K562 (cell line): ENCODE measurements around the gene TOPORS. TPM values are rescaled to one million over a fixed set of nuclear protein-coding genes. Genes with fewer than 3 reads are reported as not detected.

ENCODE experiments used
- ATAC-seq: fragments of 200-7000 bp; cut with Tn5 transposase; 3 replicates; pipeline ENCODE4 v1.9.1; 2020; ENCODE audit warnings: moderate library complexity
- BruUV-seq: library from RNA; stranded (reverse); fragments of 400-500 nt; replicated peaks from 2 replicates; lab custom pipeline; 2021; lab: Mats Ljungman, UMichigan
- CTCF ChIA-PET: fragments of 300-600 bp; formaldehyde crosslinking; extraction: SDS; loops from one replicate; lab custom pipeline; 2021; ENCODE audit warnings: low intra/inter-chr PET ratio; lab: Yijun Ruan, JAX
- POLR2A ChIA-PET: fragments of 300-600, 350-650 bp; sonication (Branson Sonifier 250); formaldehyde crosslinking; extraction: SDS; loops from one replicate; lab custom pipeline; 2021; ENCODE audit warnings: antibody characterized with exemption, inconsistent platforms; lab: Yijun Ruan, JAX
- DNase-seq, 4 experiments: peaks; one replicate each; pipeline versions ENCODE4 v3.0.0 to v3.0.0-alpha.2; 2011 to 2018; ENCODE audit warnings: low spot score in 3 of 4, mixed read lengths in 3 of 4; ENCODE audit errors: extremely low read depth in 1 of 4
- FAIRE-seq: peaks from 2 replicates; lab custom pipeline; 2011; peaks lifted over from hg19 to GRCh38; lab: Jason Lieb, UNC
- H2AFZ ChIP-seq: 2 replicates; pipeline ENCODE4 v1.6.0; 2011; ENCODE audit warnings: low read depth, low read length, control low read depth, inconsistent platforms
- H3K27ac ChIP-seq: fragments of 200-600 bp; 3 replicates; pipeline ENCODE4 v1.8.0; 2011; ENCODE audit warnings: low read depth, mild to moderate bottlenecking, control low read depth, inconsistent platforms, low read length, moderate library complexity, mixed read lengths; ENCODE audit errors: extremely low read depth
- H3K27me3 ChIP-seq, 2 experiments: fragments of 300-600 bp in 1 of 2; 2 replicates in 1 of 2; 3 replicates in 1 of 2; pipeline versions ENCODE4 v1.6.0 to v1.8.0; 2011; ENCODE audit warnings: inconsistent platforms in 2 of 2, low read length in 2 of 2, mild to moderate bottlenecking in 1 of 2, mixed read lengths in 1 of 2, moderate library complexity in 1 of 2; ENCODE audit not compliant: control insufficient read depth in 2 of 2, insufficient read depth in 2 of 2
- H3K36me3 ChIP-seq: fragments of 300-600 bp; 3 replicates; pipeline ENCODE4 v1.8.0; 2011; ENCODE audit warnings: mild to moderate bottlenecking, low read length, inconsistent platforms; ENCODE audit not compliant: control insufficient read depth, insufficient read depth
- H3K4me1 ChIP-seq, 2 experiments: fragments of 200-600 bp in 1 of 2; replicated peaks in 1 of 2; 2 replicates in 1 of 2; 3 replicates in 1 of 2; pipeline versions ENCODE4 v1.5.1 to v1.8.0; 2011; ENCODE audit warnings: inconsistent platforms in 2 of 2, low read length in 2 of 2, mild to moderate bottlenecking in 1 of 2, mixed read lengths in 1 of 2, moderate library complexity in 1 of 2; ENCODE audit not compliant: control insufficient read depth in 2 of 2, insufficient read depth in 2 of 2
- H3K4me2 ChIP-seq: 2 replicates; pipeline ENCODE4 v1.6.1; 2011; ENCODE audit warnings: low read length, control low read depth, inconsistent platforms, mixed read lengths; ENCODE audit not compliant: insufficient read depth
- H3K4me3 ChIP-seq: fragments of 200-600 bp; sonication (generic), shearing (Covaris generic); 2 replicates; pipeline ENCODE4 v1.5.1; 2016; ENCODE audit warnings: control low read depth, inconsistent platforms
- H3K79me2 ChIP-seq: fragments of 200-600 bp; 3 replicates; pipeline ENCODE4 v1.8.0; 2011; ENCODE audit warnings: low read length, inconsistent platforms; ENCODE audit not compliant: control insufficient read depth, insufficient read depth
- H3K9ac ChIP-seq, 2 experiments: 2 replicates each; pipeline versions ENCODE4 v1.6.0 to v1.6.1; 2011; ENCODE audit warnings: low read depth in 2 of 2, low read length in 2 of 2, control low read depth in 1 of 2, inconsistent platforms in 1 of 2, mild to moderate bottlenecking in 1 of 2, mixed read lengths in 1 of 2; ENCODE audit not compliant: insufficient read depth in 1 of 2
- H3K9me1 ChIP-seq: one replicate; pipeline ENCODE4 v1.6.0; 2011; ENCODE audit warnings: inconsistent platforms, mild to moderate bottlenecking, low read length, moderate library complexity; ENCODE audit not compliant: control insufficient read depth, insufficient read depth
- H3K9me3 ChIP-seq: replicated peaks from 2 replicates; pipeline ENCODE4 v1.5.1; 2011; ENCODE audit warnings: low read depth, low read length, inconsistent platforms; ENCODE audit not compliant: control insufficient read depth, insufficient read depth
- H4K20me1 ChIP-seq: replicated peaks from 2 replicates; pipeline ENCODE4 v1.6.1; 2011; ENCODE audit warnings: low read length, inconsistent platforms, mixed read lengths; ENCODE audit not compliant: control insufficient read depth, insufficient read depth
- FOSL1 ChIP-seq: fragments of 200-800 bp; sonication (Bioruptor generic); conservative IDR thresholded peaks from 2 replicates; pipeline ENCODE4 v1.6.1; 2016; ENCODE audit warnings: missing genetic modification characterization, missing compliant biosample characterization
- JUND ChIP-seq, 2 experiments: IDR thresholded peaks; 2 replicates in 1 of 2; 3 replicates in 1 of 2; pipeline ENCODE4 v1.6.1; 2011; ENCODE audit warnings: borderline replicate concordance in 2 of 2, low read depth in 2 of 2, low read length in 2 of 2, improper control_type of control experiment in 1 of 2, missing biosample characterization in 1 of 2, missing genetic modification characterization in 1 of 2, missing genetic modification reagents in 1 of 2
- in situ Hi-C: fragments of 300-500 bp; cut with MboI; formaldehyde crosslinking; loops from 4 replicates; pipeline ENCODE4 v1.15.0; 2018; ENCODE audit warnings: inconsistent platforms, mixed read lengths
- intact Hi-C: fragments of 100-400 bp; cut with micrococcal nuclease; formaldehyde crosslinking; loops from 2 replicates; pipeline ENCODE4 v1.14.2; 2022
- polyA plus RNA-seq, 8 experiments: library from polyadenylated mRNA; depleted of rRNA in 4 of 8; stranded (reverse) in 5 of 8; unstranded in 3 of 8; fragments of >200 nt; fragmentation: Nextera tagmentation in 2 of 8; fragmentation: Illumina TruSeq in 1 of 8; extraction: Ambion mirVana in 2 of 8; extraction: Trizol in 1 of 8; gene quantifications; 2 replicates each; pipeline versions ENCODE4 v1.2.1 to v1.2.3, GENCODE V29; 2011 to 2014; ENCODE audit warnings: inconsistent platforms in 1 of 8, missing spikeins in 1 of 8
- total RNA-seq, 7 experiments: library from RNA; depleted of rRNA in 6 of 7; stranded (reverse); fragments of >200 nt in 6 of 7; fragmentation: Illumina TruSeq in 2 of 7; extraction: Trizol in 2 of 7; gene quantifications; 2 replicates each; pipeline versions ENCODE4 v1.2.1 to v1.2.3, GENCODE V29; 2011 to 2021; ENCODE audit warnings: low replicate concordance in 1 of 7
- TF ChIP-seq, protein P1 (sequence below): fragments of 450-650 bp; IDR thresholded peaks from 2 replicates; pipeline ENCODE4 v1.6.1; 2016; ENCODE audit warnings: antibody characterized with exemption

Gene TOPORS
- total and polyA plus RNA-seq, 9 of the 15 experiments (the other 6 are each of a cell fraction or from before 2014, with no cell fraction given): 4.3 to 19.6 (median 9.9) TPM

- Histone ChIP-seq H3K27me3 (no peaks in the 10 kb centered on the region), H3K9me1 (no peaks in the 10 kb centered on the region), H2AFZ (no peak overlapping the region), H3K4me3 (no peak overlapping the region), H3K4me1 (peaks cover 10 to 15% of the 10 kb centered on the region in 2 experiments; a peak in 4 of 5 replicates), H3K79me2 (peaks cover 51% of the 10 kb centered on the region)
- DNase-seq: no peak
- CTCF ChIA-PET: no interaction called here
- in situ Hi-C loops: loop anchor here (25.0 kb wide), 1 partner anchor 683 kb away; the partner anchor contains the start of gene SPINK4
- no TSS peak for BruUV-seq
- intact Hi-C loops: no loop called here
- TF ChIP-seq FOSL1 (tag): no peak
- TF ChIP-seq, protein P1, sequence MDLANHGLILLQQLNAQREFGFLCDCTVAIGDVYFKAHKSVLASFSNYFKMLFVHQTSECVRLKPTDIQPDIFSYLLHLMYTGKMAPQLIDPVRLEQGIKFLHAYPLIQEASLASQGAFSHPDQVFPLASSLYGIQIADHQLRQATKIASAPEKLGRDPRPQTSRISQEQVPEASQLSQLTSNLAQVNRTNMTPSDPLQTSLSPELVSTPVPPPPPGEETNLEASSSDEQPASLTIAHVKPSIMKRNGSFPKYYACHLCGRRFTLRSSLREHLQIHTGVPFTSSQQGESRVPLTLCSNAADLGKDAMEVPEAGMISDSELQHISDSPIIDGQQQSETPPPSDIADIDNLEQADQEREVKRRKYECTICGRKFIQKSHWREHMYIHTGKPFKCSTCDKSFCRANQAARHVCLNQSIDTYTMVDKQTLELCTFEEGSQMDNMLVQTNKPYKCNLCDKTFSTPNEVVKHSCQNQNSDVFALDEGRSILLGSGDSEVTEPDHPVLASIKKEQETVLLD: no peak
- no peak for TF ChIP-seq JUND (IDR thresholded peaks at IDR 0.05; ENCODE audit: borderline replicate concordance, low read depth, low read length)
- no peak for TF ChIP-seq JUND (tag; IDR thresholded peaks at IDR 0.05; ENCODE audit: borderline replicate concordance, low read depth, low read length)
- TF ChIP-seq, all 486 proteins: peak for 0
- H3K4me2 ChIP-seq: peak overlapping the region; percentile 32; the same call in 1 of the 2 replicates
- no peak for ATAC-seq
- no peaks in the 10 kb centered on the region for H3K9me3 ChIP-seq
- no peak for FAIRE-seq
- peaks cover 5% of the 10 kb centered on the region; the same call in 1 of the 3 replicates for H3K36me3 ChIP-seq
- H3K9ac ChIP-seq: peak overlapping the region in 1 of 2 experiments; percentile 31; a peak in 1 of 4 replicates
- POLR2A ChIA-PET: interaction anchor here (1.0 to 1.2 kb wide), 2 partner anchors 9 to 488 kb away, joined by 3 to 4 read pairs; no protein-coding TSS in a partner anchor
- H3K27ac ChIP-seq: peak overlapping the region; percentile 97
- H4K20me1 ChIP-seq: peaks cover 8% of the 10 kb centered on the region; the same call in 1 of the 2 replicates
Observed at GRCh38 chr9:32554591-32554990, 2.2 kb upstream of the TOPORS start.
